NCI-H526 (cell line): ENCODE results near the gene ADAM10.

Experiments
- DNase-seq, 2 experiments: peaks; one replicate each; lab custom pipeline; 2025; lab: John Stamatoyannopoulos, UW

The ADAM10 gene

GRCh38 chr15:58755350-58755749 lies 5.8 kb upstream of the ADAM10 start:
- no peak for DNase-seq

DNA sequence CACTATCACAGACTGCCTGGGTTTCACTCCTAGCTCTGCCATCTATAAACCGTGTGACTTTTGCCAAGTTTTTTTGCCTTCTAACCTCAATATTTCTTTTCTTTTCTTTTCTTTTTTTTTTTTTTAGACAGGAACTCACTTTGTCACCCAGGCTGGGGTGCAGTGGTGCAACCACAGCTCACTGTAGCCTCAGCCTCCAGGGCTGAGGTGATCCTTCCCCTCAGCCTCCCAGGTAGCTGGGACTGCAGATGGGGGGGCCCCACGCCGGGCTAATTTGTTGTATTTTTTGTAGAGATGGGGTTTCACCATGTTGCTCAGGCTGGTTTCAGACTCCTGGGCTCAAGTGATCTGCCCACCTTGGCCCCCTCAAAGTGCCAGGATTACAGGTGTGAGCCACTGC lies 3.2 kb upstream of the ADAM10 start:
- DNase-seq = no peak

DNA sequence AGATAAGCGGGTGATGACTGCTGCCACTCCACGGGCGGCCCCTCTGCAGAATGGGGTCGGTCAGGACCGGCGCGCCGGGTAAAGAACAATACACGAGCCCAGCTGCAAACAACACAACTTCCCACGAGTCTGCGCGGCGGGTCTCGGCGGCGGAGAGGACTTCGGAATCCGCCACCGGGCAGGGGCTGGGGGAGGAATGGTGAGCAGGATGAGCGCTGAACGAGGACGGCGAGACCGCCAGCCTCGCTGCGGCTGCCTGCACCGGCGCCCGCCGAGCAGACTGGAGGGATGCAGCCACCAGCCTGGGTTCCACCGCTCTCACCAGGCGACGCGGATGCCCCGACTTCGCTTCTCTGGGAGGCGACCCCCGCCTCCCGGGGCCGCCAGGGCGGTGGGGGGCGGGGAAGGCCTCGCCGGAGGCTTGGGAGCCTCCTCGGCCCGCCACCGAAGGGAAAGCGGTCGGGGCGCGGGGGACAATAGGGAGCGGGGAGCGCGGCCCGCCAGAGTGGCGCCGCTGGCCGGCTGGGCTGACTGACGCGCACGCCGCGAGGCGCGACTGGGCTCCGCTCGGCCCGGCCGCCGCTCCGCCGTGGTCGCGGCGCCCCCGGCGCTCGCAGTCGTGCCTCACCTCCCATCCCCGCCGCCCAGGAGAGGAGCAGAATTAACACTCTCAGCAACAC lies 515 bp downstream of the ADAM10 start:
- DNase-seq = peak; percentile 30 to 70

DNA sequence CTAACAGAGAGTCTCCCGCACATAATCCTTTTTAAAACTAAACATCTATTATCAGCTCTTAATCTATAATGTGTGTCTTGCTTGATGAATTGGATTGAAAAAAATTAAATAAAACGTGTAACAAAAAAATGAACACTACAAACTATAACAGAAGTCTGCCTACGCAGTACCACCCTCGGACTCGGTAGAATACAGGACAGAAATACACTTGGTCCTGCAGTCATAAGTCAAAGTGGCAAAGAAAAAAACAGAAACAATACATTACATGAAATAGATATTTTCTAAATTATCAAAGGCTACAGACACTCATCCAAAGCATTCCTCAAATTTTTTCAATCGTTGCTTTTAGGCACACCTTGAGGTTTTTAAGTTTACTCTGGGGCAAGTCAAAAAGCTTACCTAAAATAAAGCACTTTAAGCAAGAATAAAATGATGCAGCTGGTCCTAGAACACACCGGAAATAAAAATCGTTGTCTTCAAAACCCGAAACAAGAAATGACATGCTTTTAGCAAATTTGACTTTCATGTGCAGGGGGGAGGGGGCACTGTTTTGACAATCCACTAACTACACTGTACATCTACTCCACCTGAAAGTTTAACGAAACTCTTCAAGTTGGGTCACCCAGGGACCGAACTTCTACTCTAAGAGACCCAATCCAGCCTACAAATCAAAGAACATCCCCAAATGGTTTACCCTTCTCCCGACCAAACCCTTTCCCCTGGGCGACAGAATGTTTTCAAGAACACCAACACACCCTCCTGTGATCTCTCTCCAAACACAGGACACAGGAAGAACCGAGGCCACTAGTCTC lies 1.3 kb downstream of the ADAM10 start:
- DNase-seq = no peak

- DNase-seq = no peak
Observed at GRCh38 chr15:58746174-58746573, 3.3 kb downstream of the ADAM10 start.

DNA sequence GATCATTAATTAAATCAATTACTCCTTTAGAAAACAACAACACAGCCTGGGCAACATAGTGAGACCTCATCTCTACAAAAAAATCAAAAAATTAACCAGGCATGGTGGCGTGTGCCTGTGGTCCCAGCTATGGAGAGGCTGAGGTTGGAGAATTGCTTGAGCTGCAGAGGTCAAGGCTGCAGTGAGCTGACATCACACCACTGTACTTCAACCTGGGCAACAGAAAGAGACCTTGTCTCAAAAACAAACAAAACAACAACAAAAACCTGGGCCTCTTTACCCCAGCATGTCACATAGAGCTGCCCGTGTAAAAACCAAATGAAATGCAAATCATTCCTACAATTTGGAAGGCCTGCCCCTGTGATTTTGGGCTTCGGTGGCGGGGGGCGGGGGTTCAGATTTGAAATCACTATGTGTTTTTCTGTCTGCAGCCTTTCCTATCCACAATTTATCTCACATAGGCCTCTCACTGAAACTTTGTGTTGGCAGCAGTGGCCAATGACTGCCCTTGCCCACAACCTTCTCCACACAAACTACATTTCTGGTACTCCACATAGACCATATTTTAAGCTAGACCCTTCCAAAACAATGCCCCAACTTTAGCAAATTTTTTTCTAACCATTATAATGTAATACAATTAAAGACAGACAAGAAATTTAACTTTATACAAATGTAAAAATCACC lies 6.5 kb downstream of the ADAM10 start:
- peak; percentile 6 to 42 for DNase-seq

DNA sequence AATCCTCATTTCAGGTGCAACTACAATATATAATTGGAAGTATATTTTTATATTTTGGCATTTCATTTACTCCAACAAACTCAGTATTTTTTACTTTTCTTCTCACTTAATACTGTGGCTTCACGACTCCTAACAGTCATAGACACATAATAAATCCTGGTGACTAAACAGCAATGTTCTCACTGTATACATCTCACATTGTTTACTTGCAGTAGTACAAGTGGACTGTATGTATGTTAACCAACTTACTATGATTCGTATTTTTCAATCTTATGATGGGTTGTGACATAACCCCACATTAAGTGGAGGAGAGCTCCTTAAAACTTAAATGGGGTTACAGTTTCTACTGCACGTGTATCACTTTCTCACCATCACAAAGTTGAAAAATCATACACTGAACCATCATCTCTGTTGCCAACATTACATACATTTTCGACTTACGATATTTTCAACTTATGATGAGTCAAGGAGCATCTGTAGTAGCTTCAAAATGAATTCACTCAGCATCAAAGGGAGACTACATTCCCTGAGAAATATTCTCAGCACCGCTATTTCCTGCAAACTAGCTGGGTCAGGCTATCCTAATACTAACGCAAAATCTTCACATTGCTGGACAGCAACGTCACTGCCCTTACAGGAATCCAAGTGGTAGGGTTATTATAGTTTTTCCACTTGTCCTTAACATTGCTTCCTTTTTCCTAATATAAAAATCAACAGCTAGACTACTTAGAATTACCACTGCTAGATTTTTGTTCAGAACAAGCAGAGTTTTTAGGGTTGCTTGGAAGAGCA lies 7.3 kb downstream of the ADAM10 start:
- DNase-seq = no peak

DNA sequence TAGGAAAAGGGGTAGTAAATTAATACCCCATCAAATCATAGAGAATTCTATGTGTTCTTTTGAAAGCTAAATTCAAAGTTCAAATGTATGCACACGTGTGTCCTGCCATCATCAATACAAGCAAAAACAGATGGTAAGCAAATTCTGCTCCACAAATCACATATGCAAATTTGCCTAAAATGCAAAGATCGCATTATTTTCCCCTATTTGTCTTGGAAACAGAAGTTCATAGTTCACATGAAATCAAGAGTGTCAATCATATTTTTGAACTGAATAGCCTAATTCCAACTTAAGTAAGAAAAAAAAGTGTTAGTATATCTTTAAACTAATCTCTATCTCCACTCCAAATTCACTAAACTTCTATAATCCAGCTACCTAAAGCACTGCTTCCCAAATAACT lies 8.5 kb downstream of the ADAM10 start:
- DNase-seq = peak; percentile 64 to 79

DNA sequence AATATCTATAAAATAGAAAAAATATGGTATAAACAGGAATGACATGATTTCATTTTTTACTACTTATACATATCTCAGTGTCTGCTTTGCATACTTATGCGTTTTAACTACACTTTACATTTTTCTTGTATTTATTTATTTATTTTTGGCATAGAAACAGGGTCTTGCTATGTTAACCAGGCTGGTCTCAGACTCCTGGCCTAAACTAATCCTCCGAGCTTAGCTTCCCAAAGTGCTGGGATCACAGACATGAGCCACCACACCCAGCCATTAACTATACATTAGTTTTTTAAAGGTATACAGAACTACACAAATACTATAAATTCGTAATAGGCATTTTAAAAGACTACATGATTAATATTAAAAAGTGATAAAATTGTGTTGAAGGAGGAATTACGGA lies 9.1 kb downstream of the ADAM10 start:
- DNase-seq = no peak

DNA sequence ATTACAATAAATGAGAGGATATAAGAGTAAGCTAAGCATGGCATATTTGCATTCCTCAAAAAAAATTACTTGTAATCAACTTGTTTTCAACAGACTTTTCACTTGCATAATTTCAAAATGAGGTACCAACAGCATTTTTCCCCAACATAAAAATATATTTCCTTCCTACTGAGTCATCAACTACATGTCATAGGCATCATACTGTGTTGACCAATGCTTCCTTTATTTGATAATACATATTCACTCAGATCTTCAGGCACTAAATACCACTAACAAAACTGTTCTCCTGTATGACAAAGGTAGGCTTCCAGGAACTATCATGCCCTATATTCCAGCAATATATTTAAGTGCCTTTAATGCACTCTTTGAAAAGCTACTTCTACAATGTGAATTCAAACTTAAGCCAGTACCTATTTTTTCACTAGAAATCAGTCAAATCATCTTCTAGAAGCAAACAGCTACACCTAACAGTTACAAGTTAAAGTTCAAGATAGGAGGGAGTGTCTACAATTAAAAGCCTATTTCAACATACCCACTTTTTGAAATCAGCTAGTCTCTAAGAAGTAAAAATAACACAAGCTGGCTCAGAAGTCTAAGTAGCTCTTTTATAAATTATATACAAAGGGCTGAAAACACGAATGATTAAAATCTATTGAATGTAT lies 11.3 kb downstream of the ADAM10 start:
- DNase-seq = no peak

DNA sequence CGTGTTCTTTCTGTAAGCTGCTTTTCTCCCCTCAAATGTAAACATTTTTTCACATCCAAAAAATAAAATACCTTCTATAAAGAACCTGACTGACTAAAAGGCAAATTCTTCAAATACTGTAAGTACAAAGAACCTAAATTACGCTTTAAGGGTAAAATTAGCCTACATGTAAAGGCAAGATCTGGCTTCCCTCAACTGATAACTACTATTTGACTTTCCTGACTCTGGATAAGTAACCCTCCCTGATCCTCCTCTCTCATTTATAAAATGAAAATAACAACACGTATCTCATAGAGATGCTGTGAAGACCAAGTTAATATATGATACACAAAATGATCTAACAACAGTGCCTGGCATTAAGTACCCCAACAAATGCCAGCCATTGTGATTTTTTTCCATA lies 12.2 kb downstream of the ADAM10 start:
- DNase-seq = no peak

DNA sequence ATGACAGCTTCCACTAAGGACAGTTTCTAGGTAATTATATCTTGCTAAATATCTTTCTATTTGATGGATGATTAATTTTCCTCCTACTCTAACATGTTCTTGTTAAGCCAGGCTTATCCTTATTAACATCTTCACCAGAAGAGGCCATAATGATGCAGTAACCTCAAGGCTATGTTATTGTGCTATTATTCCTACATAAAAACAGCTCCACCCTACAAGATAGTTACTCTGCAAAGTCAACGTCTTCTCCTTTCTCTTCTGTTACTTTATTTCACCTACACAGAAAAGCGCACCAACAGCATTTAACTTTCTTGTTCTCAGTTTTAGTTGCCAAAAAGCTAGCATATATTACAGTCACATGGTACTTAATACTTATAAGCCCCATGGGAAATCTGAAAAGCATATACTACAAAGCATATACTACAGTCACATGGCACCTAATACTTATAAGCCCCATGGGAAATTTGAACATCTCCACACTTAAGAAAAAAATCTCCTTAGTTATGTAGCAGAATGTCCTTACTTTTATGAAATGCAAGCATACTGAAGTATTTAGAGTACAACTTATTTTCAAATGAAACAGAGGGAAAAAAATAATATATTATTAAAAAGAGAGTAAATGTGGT lies 13.4 kb downstream of the ADAM10 start:
- DNase-seq = no peak

DNA sequence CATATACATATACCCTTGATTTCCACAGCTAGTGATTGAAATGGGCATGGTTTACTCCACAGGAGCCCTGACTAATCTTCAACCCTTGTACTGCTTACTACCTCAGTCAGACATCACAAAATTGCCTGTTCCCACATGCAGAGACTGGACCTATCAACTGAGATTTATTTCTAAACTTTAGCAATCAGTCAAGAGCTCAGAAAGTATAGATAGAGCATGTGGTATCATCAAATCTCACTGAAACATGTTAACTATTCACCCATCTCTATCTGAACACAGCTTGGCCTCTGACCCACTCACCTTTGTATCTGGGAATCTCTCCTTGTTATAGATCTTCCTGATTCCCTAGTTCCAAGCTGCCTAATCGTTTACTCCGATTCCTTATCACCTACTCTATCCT lies 14.6 kb downstream of the ADAM10 start:
- DNase-seq = no peak

DNA sequence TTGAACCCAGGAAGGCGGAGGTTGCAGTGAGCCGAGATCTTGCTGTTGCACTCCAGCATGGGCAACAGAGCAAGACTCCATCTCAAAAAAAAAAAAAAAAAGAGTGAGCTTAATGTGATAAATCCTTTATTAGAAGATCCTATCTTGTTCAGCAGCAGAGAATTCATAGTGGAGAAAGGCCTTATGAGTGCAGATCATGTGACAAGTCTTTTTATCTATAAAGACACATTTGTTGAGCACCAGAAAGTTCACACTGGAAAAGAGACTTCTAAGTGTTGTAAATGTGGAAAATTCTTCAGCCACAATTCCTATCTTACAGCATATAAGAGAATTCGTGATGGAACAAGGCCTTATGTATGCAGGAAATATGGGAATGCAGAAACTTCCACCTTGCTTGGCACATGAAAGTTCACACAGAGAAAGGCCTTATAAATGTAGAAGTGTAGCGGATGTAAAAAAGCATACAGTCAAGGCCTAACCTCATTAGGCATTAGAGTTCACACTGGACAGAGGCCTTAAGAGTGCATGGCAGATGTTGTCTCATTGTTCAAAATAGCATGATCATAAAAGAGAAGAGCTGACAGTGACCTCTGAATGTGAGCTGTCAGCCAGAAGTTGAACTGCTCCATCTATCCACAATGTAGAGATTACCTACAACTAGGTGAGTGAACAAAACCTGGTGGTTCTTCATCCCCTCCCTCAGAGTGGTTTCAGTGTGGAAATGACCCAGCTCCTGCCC lies 16.7 kb downstream of the ADAM10 start:
- DNase-seq = no peak

DNA sequence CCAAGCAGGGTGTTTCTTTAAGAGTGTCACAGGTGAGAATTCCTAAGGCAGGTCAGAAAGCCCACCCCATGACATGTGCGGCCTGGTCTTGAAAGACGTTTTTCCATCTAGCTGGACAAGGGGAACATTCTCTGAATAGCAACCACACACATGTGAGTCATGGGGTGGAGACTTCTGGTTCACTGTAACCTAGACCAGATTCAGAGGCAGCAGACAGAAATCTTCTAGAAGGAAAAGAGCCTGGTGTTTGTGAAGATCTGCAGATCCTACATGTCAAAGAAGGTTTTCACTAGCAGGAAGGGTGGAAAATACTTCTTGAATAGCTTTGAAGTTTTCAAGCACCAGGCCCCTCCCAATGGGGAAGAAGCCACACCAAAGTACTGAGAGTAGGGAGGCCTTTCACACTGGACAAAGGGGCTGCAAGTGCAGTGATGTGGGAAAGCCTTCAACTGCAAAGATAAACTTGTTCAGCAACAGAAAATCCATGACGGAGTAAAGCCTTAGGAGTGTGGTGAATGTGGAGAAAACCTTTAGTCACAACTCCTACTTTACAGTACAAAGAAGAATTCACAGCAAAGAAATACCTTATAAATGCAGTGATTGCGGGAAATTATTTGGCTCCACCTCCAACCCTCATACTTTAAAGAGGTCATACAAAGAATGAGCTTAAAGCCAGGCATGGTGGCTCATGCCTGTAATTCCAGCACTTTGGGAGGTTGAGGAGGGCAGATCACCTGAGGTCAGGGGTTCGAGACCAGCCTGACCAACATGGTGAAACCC lies 17.6 kb downstream of the ADAM10 start:
- no peak for DNase-seq

DNA sequence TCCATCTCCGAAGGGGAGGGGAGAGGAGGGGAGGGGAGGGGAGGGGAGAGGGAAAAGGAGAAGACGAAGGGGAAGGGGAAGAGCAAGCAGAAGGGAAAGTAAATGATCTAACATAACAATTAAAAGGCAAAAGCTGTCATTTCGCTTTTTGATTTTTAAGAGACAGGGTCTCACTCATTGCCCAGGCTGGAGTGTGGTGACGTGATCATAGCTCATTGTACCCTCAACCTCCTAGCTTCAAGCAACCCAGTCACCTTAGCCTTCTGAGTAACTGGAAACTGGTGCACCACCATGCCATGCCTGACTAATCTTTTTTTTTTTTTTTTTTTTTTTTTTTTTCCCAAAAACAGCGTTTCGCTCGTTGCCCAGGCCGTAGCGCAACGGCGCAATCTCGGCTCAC lies 22.6 kb downstream of the ADAM10 start:
- DNase-seq = no peak

- DNase-seq = no peak
Observed at GRCh38 chr15:58724466-58724865, 25.0 kb downstream of the ADAM10 start.

- no peak for DNase-seq
Observed at GRCh38 chr15:58717357-58717756, 32.1 kb downstream of the ADAM10 start.

GRCh38 chr15:58716027-58716426 lies 33.5 kb downstream of the ADAM10 start:
- no peak for DNase-seq
